HepG2 (cell line): ENCODE data around the gene RHOXF2B. TPM values are rescaled to one million over a fixed set of nuclear protein-coding genes. Genes with fewer than 3 reads are reported as not detected.

Source experiments
- ATAC-seq: fragments of 200-7000 bp; cut with Tn5 transposase; 3 replicates; pipeline ENCODE4 v1.9.1; 2020; ENCODE audit warnings: mild to moderate bottlenecking, moderate library complexity
- BruUV-seq: library from RNA; stranded (reverse); fragments of 400-500 nt; replicated peaks from 2 replicates; lab custom pipeline; 2021; lab: Mats Ljungman, UMichigan
- CTCF ChIA-PET: fragments of 300-600 bp; formaldehyde crosslinking; extraction: SDS; loops from one replicate; lab custom pipeline; 2021; ENCODE audit warnings: low total read pairs, inconsistent platforms, low intra/inter-chr PET ratio; lab: Yijun Ruan, JAX
- POLR2A ChIA-PET: fragments of 350-600 bp; sonication (Branson Sonifier 250); formaldehyde crosslinking; loops from one replicate; lab custom pipeline; 2020; ENCODE audit warnings: antibody characterized with exemption, inconsistent platforms; lab: Yijun Ruan, JAX
- DNase-seq: peaks from one replicate; pipeline ENCODE4 v3.0.0-alpha.2; 2015; ENCODE audit warnings: low spot score
- FAIRE-seq: peaks from 3 replicates; lab custom pipeline; 2011; peaks lifted over from hg19 to GRCh38; lab: Jason Lieb, UNC
- H2AFZ ChIP-seq: one replicate; pipeline ENCODE4 v1.6.1; 2011; ENCODE audit warnings: low read length, inconsistent platforms
- H3K27ac ChIP-seq: fragments of 300-600 bp; 3 replicates; pipeline ENCODE4 v1.8.0; 2011; ENCODE audit warnings: mixed run types, mild to moderate bottlenecking, mixed read lengths, low read length, inconsistent platforms; ENCODE audit not compliant: insufficient read depth; ENCODE audit errors: extremely low read length
- H3K27me3 ChIP-seq, 2 experiments: fragments of 200-600 bp in 1 of 2; 2 replicates in 1 of 2; 3 replicates in 1 of 2; pipeline versions ENCODE4 v1.6.0 to v1.8.0; 2011; ENCODE audit warnings: low read length in 2 of 2, mild to moderate bottlenecking in 2 of 2, moderate library complexity in 2 of 2, inconsistent platforms in 1 of 2; ENCODE audit not compliant: insufficient read depth in 2 of 2, control insufficient read depth in 1 of 2
- H3K36me3 ChIP-seq, 2 experiments: fragments of 200-600 bp in 1 of 2; replicated peaks in 1 of 2; 2 replicates in 1 of 2; 3 replicates in 1 of 2; pipeline versions ENCODE4 v1.5.1 to v1.8.0; 2011; ENCODE audit warnings: low read length in 2 of 2, inconsistent platforms in 1 of 2; ENCODE audit not compliant: insufficient read depth in 2 of 2, control insufficient read depth in 1 of 2
- H3K4me1 ChIP-seq: 2 replicates; pipeline ENCODE4 v1.5.1; 2012; ENCODE audit warnings: low read length, inconsistent platforms; ENCODE audit not compliant: insufficient read depth
- H3K4me2 ChIP-seq: 2 replicates; pipeline ENCODE4 v1.6.0; 2011; ENCODE audit warnings: low read depth, low read length, inconsistent platforms
- H3K4me3 ChIP-seq, 3 experiments: fragments of 200-600 bp in 1 of 3; sonication (generic), shearing (Covaris generic) in 1 of 3; replicated peaks in 1 of 3; 2 replicates each; pipeline ENCODE4 v1.5.1; 2011 to 2016; ENCODE audit warnings: low read length in 3 of 3, inconsistent platforms in 2 of 3, low read depth in 2 of 3, mild to moderate bottlenecking in 2 of 3, control low read depth in 1 of 3, mixed read lengths in 1 of 3; ENCODE audit not compliant: insufficient read depth in 1 of 3
- H3K79me2 ChIP-seq: one replicate; pipeline ENCODE4 v1.6.1; 2011; ENCODE audit warnings: low read length, inconsistent platforms; ENCODE audit not compliant: insufficient read depth
- H3K9ac ChIP-seq: 2 replicates; pipeline ENCODE4 v1.6.0; 2011; ENCODE audit warnings: mild to moderate bottlenecking, low read depth, low read length, inconsistent platforms; ENCODE audit not compliant: insufficient read depth
- H3K9me3 ChIP-seq: 2 replicates; pipeline ENCODE4 v1.5.1; 2012; ENCODE audit warnings: mild to moderate bottlenecking, low read length
- H4K20me1 ChIP-seq: 2 replicates; pipeline ENCODE4 v1.6.0; 2011; ENCODE audit warnings: inconsistent platforms, mild to moderate bottlenecking, low read length, moderate library complexity; ENCODE audit not compliant: insufficient read depth
- CENPT ChIP-seq: sonication (generic); formaldehyde crosslinking; IDR thresholded peaks from 2 replicates; pipeline ENCODE4 v1.8.0; 2022; ENCODE audit warnings: low read depth, mild to moderate bottlenecking, moderate library complexity, missing genetic modification reagents
- LRRFIP1 ChIP-seq: sonication (generic); formaldehyde crosslinking; conservative IDR thresholded peaks from 2 replicates; pipeline ENCODE4 v1.4.0; 2020; ENCODE audit warnings: missing genetic modification reagents
- NBN ChIP-seq: fragments of 450-650 bp; conservative IDR thresholded peaks from 2 replicates; pipeline ENCODE4 v1.6.1; 2017
- POLR2G ChIP-seq: fragments of 200-400 bp; formaldehyde crosslinking; IDR thresholded peaks from 2 replicates; pipeline ENCODE4 v1.6.1; 2018; ENCODE audit warnings: mild to moderate bottlenecking, low read depth, low read length, moderate library complexity
- SP1 ChIP-seq, 2 experiments: fragments of 450-650 bp in 1 of 2; sonication (generic) in 1 of 2; formaldehyde crosslinking in 1 of 2; IDR thresholded peaks; 2 replicates each; pipeline versions ENCODE4 v1.4.0 to v1.6.1; 2016 to 2020; ENCODE audit warnings: missing genetic modification reagents in 1 of 2
- ZFAT ChIP-seq: sonication (generic); formaldehyde crosslinking; conservative IDR thresholded peaks from 2 replicates; pipeline ENCODE4 v1.8.1; 2023; ENCODE audit warnings: missing genetic modification reagents, inconsistent platforms
- ZMAT5 ChIP-seq: sonication (generic); formaldehyde crosslinking; IDR thresholded peaks from 2 replicates; pipeline ENCODE4 v1.5.0; 2020; ENCODE audit warnings: mild to moderate bottlenecking, low read depth, missing genetic modification reagents, borderline replicate concordance
- WGBS: methylation state at CpG from one replicate; pipeline ENCODE4 v1.1.6; 2017; ENCODE audit warnings: low lambda C conversion rate; 5-methylcytosine and 5-hydroxymethylcytosine counted together
- in situ Hi-C: cut with HindIII; loops from 2 replicates; pipeline ENCODE4 v1.10.0; 2017; ENCODE audit warnings: low pct_unique_long_range_greater_than_20kb; ENCODE audit not compliant: extremely low pct_ligation_motif_present
- intact Hi-C: fragments of 100-400 bp; cut with micrococcal nuclease; formaldehyde crosslinking; loops from one replicate; pipeline ENCODE4 v1.10.0; 2022; ENCODE audit not compliant: unreplicated experiment
- polyA plus RNA-seq, 8 experiments: library from polyadenylated mRNA; depleted of rRNA in 3 of 8; stranded (reverse) in 7 of 8; unstranded in 1 of 8; fragments of >200 nt; fragmentation: Illumina TruSeq in 4 of 8; extraction: Trizol in 4 of 8; gene quantifications; 2 replicates each; pipeline versions ENCODE4 v1.2.1 to v1.2.3, GENCODE V29; 2011 to 2016; ENCODE audit warnings: low read depth in 4 of 8, missing spikeins in 1 of 8, mixed read lengths in 1 of 8; ENCODE audit not compliant: insufficient read depth in 1 of 8
- total RNA-seq, 5 experiments: library from RNA; depleted of rRNA; stranded (reverse); fragments of >200 nt; fragmentation: Illumina TruSeq; extraction: Trizol; gene quantifications; 2 replicates each; pipeline ENCODE4 v1.2.3, GENCODE V29; 2016; ENCODE audit warnings: low read depth in 1 of 5
- TF ChIP-seq, protein P1 (sequence below): sonication (generic); formaldehyde crosslinking; IDR thresholded peaks from 2 replicates; pipeline ENCODE4 v1.4.0; 2020; ENCODE audit warnings: low read depth, missing genetic modification reagents
- TF ChIP-seq, protein P2 (sequence below): conservative IDR thresholded peaks from 2 replicates; pipeline ENCODE4 v1.6.1; 2018; ENCODE audit warnings: missing genetic modification reagents

RHOXF2B gene
- total and polyA plus RNA-seq, 2 of the 13 experiments (the other 11 are each of a cell fraction or from before 2014, with no cell fraction given): not detected

GRCh38 chrX:120087289-120088017 is 10.0 kb upstream of the RHOXF2B start:
- CTCF ChIA-PET: no interaction called here
- no TSS peak for BruUV-seq
- ATAC-seq (no peak), DNase-seq (no peak), FAIRE-seq (no peak)
- no peak overlapping the region for H3K27ac ChIP-seq
- no peaks in the 10 kb centered on the region for H3K9me3 ChIP-seq
- 49% methylated on average over 10 of the region's 10 CpGs for WGBS
- POLR2A ChIA-PET: no interaction called here
- intact Hi-C loops: no loop called here
- no peaks in the 10 kb centered on the region for H3K27me3 ChIP-seq
- no peaks in the 10 kb centered on the region for H3K36me3 ChIP-seq
- H3K4me2 ChIP-seq: no peak overlapping the region
- no peaks in the 10 kb centered on the region for H3K79me2 ChIP-seq
- H3K4me1 ChIP-seq: no peaks in the 10 kb centered on the region
- H3K9ac ChIP-seq: no peak overlapping the region
- H2AFZ ChIP-seq: no peak overlapping the region
- H3K4me3 ChIP-seq: no peak overlapping the region
- TF ChIP-seq, protein P1, sequence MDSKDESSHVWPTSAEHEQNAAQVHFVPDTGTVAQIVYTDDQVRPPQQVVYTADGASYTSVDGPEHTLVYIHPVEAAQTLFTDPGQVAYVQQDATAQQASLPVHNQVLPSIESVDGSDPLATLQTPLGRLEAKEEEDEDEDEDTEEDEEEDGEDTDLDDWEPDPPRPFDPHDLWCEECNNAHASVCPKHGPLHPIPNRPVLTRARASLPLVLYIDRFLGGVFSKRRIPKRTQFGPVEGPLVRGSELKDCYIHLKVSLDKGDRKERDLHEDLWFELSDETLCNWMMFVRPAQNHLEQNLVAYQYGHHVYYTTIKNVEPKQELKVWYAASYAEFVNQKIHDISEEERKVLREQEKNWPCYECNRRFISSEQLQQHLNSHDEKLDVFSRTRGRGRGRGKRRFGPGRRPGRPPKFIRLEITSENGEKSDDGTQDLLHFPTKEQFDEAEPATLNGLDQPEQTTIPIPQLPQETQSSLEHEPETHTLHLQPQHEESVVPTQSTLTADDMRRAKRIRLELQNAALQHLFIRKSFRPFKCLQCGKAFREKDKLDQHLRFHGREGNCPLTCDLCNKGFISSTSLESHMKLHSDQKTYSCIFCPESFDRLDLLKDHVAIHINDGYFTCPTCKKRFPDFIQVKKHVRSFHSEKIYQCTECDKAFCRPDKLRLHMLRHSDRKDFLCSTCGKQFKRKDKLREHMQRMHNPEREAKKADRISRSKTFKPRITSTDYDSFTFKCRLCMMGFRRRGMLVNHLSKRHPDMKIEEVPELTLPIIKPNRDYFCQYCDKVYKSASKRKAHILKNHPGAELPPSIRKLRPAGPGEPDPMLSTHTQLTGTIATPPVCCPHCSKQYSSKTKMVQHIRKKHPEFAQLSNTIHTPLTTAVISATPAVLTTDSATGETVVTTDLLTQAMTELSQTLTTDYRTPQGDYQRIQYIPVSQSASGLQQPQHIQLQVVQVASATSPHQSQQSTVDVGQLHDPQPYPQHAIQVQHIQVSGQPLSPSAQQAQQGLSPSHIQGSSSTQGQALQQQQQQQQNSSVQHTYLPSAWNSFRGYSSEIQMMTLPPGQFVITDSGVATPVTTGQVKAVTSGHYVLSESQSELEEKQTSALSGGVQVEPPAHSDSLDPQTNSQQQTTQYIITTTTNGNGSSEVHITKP (CRISPR knock-in tag): no peak
- TF ChIP-seq CENPT (CRISPR knock-in tag) (no peak), LRRFIP1 (CRISPR knock-in tag) (no peak), ZFAT (CRISPR knock-in tag) (no peak), SP1 (IDR thresholded peaks at IDR 0.05) (no peak), SP1 (CRISPR knock-in tag; IDR thresholded peaks at IDR 0.05) (no peak), NBN (no peak), POLR2G (no peak), ZMAT5 (CRISPR knock-in tag) (no peak)
- TF ChIP-seq, protein P2, sequence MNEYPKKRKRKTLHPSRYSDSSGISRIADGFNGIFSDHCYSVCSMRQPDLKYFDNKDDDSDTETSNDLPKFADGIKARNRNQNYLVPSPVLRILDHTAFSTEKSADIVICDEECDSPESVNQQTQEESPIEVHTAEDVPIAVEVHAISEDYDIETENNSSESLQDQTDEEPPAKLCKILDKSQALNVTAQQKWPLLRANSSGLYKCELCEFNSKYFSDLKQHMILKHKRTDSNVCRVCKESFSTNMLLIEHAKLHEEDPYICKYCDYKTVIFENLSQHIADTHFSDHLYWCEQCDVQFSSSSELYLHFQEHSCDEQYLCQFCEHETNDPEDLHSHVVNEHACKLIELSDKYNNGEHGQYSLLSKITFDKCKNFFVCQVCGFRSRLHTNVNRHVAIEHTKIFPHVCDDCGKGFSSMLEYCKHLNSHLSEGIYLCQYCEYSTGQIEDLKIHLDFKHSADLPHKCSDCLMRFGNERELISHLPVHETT (CRISPR knock-in tag): no peak
- in situ Hi-C loops: no loop called here
- H4K20me1 ChIP-seq: no peaks in the 10 kb centered on the region
